Type B pancreatic cell (in vitro differentiated cells): ENCODE measurements around the gene RNF2. TPM values are rescaled to one million over a fixed set of nuclear protein-coding genes. Genes with fewer than 3 reads are reported as not detected.

ENCODE experiments used
- DNase-seq: peaks from one replicate; pipeline ENCODE4 v3.0.0; 2021; ENCODE audit warnings: mixed read lengths; ENCODE audit not compliant: unreplicated experiment; ENCODE audit errors: extremely low spot score
- H3K27ac Mint-ChIP-seq: 2 replicates; pipeline ENCODE4 v1.8.0; 2021; ENCODE audit warnings: mild to moderate bottlenecking, mixed read lengths
- H3K27me3 Mint-ChIP-seq: 2 replicates; pipeline ENCODE4 v1.8.0; 2021; ENCODE audit warnings: mixed read lengths
- H3K36me3 Mint-ChIP-seq: 2 replicates; pipeline ENCODE4 v1.8.0; 2021; ENCODE audit warnings: mixed read lengths
- H3K4me1 Mint-ChIP-seq: one replicate; pipeline ENCODE4 v1.8.0; 2021; ENCODE audit warnings: mixed read lengths; ENCODE audit not compliant: unreplicated experiment
- H3K4me3 Mint-ChIP-seq: 2 replicates; pipeline ENCODE4 v1.8.0; 2021; ENCODE audit warnings: mild to moderate bottlenecking, mixed read lengths
- H3K9me3 Mint-ChIP-seq: 2 replicates; pipeline ENCODE4 v1.8.0; 2021; ENCODE audit warnings: mixed read lengths
- CTCF ChIP-seq: fragments of 200-600 bp; sonication (generic); conservative IDR thresholded peaks from 2 replicates; pipeline ENCODE4 v1.5.0; 2021; ENCODE audit warnings: antibody characterized with exemption, mild to moderate bottlenecking
- total RNA-seq: library from RNA; stranded (reverse); gene quantifications from 2 replicates; pipeline ENCODE4 v1.2.1, GENCODE V29; 2021; ENCODE audit warnings: low replicate concordance

The RNF2 gene
- total RNA-seq, 1 donor from 2014 or later, result 31.0 TPM

GRCh38 chr1:185144233-185144632 lies 98.9 kb downstream of the RNF2 start:
- Mint-ChIP-seq H3K4me1 (no peaks in the 10 kb centered on the region), H3K27me3 (no peaks in the 10 kb centered on the region), H3K4me3 (no peak overlapping the region), H3K9me3 (no peaks in the 10 kb centered on the region), H3K36me3 (peaks cover 9% of the 10 kb centered on the region), H3K27ac (no peak overlapping the region)
- DNase-seq, result no peak
- no peak for TF ChIP-seq CTCF

- H3K36me3 Mint-ChIP-seq, result peaks cover 13% of the 10 kb centered on the region
- no peak overlapping the region for H3K4me3 Mint-ChIP-seq
- TF ChIP-seq CTCF, result no peak
- no peaks in the 10 kb centered on the region for H3K27me3 Mint-ChIP-seq
- no peak for DNase-seq
- no peak overlapping the region for H3K27ac Mint-ChIP-seq
- H3K9me3 Mint-ChIP-seq, result no peaks in the 10 kb centered on the region
- H3K4me1 Mint-ChIP-seq, result peaks cover 17% of the 10 kb centered on the region
Measured at GRCh38 chr1:185151215-185151614, 105.9 kb downstream of the RNF2 start.

Other genes with a start within 250 kb of the RNF2 start
- gene NIBAN1, start 71.0 kb upstream of the RNF2 start, total RNA-seq, result 3.1 and 3.5 TPM in 2 replicates
- gene TRMT1L, start 111.4 kb downstream of the RNF2 start, total RNA-seq, result 20.8 and 21.6 TPM in 2 replicates
- 4.4 and 6.2 TPM in 2 replicates for gene SWT1, start 111.6 kb downstream of the RNF2 start, total RNA-seq